ENCODE results near the gene IGFBP1. TPM values are rescaled to one million over a fixed set of nuclear protein-coding genes. Genes with fewer than 3 reads are reported as not detected.

IGFBP1 gene
- total RNA-seq, 4 donors from 2014 or later = not detected

DNA sequence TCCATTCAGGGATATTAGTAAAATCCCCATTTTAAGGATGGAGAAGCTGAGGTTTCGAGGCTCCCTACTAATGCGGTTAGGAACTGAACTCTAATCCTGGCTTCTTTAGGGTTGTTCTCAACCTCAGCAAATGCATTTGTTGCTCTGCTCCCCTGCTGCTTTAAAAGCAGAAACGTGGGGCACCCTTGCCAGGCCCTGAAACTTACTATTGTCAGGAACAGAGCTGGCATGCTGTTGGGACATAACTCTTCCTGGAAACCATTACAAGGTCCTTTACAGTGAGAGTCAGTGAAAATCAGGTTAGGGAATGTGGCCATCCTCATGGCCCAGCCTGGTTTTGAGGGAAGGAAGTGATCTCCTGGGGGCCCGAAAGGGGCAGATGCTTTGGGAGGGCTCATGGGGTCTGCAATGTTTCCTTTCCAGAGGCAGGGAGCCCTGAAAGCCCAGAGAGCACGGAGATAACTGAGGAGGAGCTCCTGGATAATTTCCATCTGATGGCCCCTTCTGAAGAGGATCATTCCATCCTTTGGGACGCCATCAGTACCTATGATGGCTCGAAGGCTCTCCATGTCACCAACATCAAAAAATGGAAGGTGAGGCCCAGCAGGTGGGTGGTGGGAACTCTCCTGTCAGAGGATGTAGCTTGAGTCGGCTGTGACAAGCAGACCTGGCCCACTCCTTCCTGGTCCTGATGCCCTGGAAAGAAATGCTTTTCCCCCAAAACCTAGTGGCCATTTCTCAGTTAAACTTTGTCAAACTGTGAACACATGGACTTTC lies 2.0 kb downstream of the IGFBP1 start:
- peaks cover 73% of the 10 kb centered on the region for H3K27me3 ChIP-seq
- 84 to 95% methylated on average over 4 to 7 of the region's 8 CpGs for WGBS, 2 donors (ENCODE audit: low coverage in 1 of 2)

DNA sequence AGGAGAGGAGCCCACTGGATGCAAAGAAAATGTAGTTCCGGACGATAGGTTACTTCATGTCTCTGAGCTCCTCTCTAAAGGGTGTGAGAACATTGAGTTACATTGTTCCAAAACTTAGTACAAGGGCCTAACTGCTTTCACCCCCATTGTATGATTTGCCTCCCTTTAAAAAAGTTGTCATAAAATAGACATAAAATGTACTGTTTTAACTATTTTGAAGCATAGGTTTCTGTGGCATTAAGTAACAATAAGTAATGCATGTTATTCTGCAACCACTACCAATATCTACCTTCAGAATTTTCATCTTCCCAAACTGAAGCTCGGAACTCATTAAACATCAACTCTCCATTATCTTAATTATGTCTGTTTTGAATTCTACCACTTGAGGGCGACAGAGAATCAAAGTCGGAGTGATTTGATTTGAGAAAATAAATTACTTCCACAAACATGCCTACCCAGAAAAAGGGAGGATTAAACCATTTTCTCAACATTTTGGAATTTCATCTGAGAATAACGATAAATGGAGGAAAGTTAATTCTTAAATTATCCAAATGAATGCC lies 2.7 kb downstream of the IGFBP1 start:
- no peak for TF ChIP-seq POLR2AphosphoS5 (IDR thresholded peaks at IDR 0.05)
- no peak for TF ChIP-seq EP300 (IDR thresholded peaks at IDR 0.05)
- no peak for TF ChIP-seq POLR2A (IDR thresholded peaks at IDR 0.05)
- TF ChIP-seq, protein P1, sequence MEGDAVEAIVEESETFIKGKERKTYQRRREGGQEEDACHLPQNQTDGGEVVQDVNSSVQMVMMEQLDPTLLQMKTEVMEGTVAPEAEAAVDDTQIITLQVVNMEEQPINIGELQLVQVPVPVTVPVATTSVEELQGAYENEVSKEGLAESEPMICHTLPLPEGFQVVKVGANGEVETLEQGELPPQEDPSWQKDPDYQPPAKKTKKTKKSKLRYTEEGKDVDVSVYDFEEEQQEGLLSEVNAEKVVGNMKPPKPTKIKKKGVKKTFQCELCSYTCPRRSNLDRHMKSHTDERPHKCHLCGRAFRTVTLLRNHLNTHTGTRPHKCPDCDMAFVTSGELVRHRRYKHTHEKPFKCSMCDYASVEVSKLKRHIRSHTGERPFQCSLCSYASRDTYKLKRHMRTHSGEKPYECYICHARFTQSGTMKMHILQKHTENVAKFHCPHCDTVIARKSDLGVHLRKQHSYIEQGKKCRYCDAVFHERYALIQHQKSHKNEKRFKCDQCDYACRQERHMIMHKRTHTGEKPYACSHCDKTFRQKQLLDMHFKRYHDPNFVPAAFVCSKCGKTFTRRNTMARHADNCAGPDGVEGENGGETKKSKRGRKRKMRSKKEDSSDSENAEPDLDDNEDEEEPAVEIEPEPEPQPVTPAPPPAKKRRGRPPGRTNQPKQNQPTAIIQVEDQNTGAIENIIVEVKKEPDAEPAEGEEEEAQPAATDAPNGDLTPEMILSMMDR (IDR thresholded peaks at IDR 0.05) = peak; percentile 38 to 61 (median 50)
- no peak for ATAC-seq
- Histone ChIP-seq H3K4me3 (no peak overlapping the region), H3K36me3 (no peaks in the 10 kb centered on the region), H3K27me3 (peaks cover 70% of the 10 kb centered on the region), H3K4me1 (peaks cover 0 to 13% (median 7%) of the 10 kb centered on the region in 3 donors), H3K27ac (no peak overlapping the region), H3K9me3 (no peaks in the 10 kb centered on the region)
- 29 to 30% methylated on average over 5 to 6 of the region's 6 CpGs for WGBS, 2 donors (ENCODE audit: low coverage in 1 of 2)

More for the DNA sequence above, 2.0 kb downstream of the IGFBP1 start:
- Histone ChIP-seq H3K4me1 (peaks cover 0 to 13% (median 7%) of the 10 kb centered on the region in 3 donors), H3K27ac (no peak overlapping the region), H3K9me3 (no peaks in the 10 kb centered on the region), H3K4me3 (no peak overlapping the region), H3K36me3 (no peaks in the 10 kb centered on the region)
- TF ChIP-seq, protein P1 (IDR thresholded peaks at IDR 0.05) = no peak
- TF ChIP-seq POLR2A (IDR thresholded peaks at IDR 0.05) (no peak), POLR2AphosphoS5 (IDR thresholded peaks at IDR 0.05) (no peak), EP300 (IDR thresholded peaks at IDR 0.05) (no peak)
- ATAC-seq = no peak

DNA sequence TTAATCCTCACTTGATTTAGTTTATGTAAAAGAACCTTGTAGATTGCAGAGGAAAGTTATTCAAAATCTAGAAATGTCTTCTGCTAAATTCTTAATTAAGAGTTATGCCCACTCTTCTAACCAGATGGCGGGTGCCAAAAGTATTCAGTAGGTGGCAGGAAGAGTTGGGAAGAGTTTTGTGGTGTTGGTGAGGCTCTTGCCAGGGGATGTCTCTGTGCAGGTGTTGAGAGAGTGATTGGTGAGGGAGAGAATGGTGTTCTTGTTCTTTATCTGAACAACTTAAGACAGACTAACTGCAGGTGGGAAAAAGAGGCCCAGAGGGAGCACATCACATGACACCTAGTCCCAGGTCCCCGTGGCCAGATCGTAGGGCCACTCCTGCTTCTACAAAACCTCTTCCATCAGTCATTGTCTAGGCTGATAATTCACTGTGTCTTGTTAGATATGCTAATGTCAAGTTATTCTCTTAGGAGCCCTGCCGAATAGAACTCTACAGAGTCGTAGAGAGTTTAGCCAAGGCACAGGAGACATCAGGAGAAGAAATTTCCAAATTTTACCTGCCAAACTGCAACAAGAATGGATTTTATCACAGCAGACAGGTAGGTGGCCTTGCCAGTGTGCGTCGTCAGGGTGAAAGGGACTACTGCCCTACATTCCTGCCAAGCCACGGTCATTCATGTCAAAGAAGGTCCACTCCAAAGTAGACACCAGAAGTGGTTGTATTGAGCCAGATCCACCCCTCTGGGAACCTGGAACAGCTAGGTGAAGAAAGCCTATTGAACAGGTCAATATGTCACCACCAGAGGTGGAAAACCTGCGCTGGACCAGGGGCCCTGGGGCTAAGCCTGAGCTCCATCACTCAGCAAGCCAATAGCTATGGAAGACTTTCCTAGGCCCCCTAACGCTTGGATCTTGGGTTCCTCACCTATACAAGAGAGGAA lies 3.4 kb downstream of the IGFBP1 start:
- TF ChIP-seq, protein P1 (IDR thresholded peaks at IDR 0.05) = no peak
- TF ChIP-seq POLR2A (IDR thresholded peaks at IDR 0.05) (no peak), POLR2AphosphoS5 (IDR thresholded peaks at IDR 0.05) (no peak), EP300 (IDR thresholded peaks at IDR 0.05) (no peak)
- no peak for ATAC-seq
- H3K4me1 ChIP-seq = peaks cover 0 to 13% (median 7%) of the 10 kb centered on the region in 3 donors
- H3K4me3 ChIP-seq = no peak overlapping the region
- peaks cover 66% of the 10 kb centered on the region for H3K27me3 ChIP-seq
- H3K27ac ChIP-seq = no peak overlapping the region
- H3K36me3 ChIP-seq = no peaks in the 10 kb centered on the region
- WGBS, 2 donors (ENCODE audit: low coverage in 1 of 2) = 69 to 95% methylated on average over 4 to 10 of the region's 10 CpGs
- H3K9me3 ChIP-seq = no peaks in the 10 kb centered on the region

DNA sequence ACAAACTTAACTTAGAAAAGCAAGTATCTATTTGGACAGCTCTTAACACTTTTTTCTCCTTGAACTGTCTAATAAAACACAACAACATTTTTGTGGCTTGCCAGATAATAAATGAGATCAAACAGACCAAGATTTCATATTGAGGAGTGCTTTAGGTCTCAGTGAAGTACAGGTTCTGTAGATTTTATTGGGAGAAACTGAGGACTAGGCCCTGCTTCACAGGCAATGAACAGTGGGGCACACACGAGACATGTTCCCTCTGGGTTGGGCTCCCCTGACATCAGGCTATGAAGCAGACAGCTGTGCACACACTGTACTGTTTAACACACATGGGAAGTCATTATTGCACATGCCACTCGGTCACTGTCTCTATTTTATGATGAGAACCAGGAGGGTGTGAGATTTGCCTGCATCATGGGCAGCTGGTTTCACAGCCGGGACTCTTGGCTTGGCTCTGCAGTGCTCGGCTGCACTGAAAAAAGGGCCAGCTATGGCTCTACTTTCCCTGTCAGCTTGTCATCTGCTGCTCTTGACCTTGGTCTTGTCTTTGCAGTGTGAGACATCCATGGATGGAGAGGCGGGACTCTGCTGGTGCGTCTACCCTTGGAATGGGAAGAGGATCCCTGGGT lies 4.2 kb downstream of the IGFBP1 start:
- 81 to 92% methylated on average over 4 of the region's 6 CpGs for WGBS, 2 donors (ENCODE audit: low coverage in 1 of 2)
- no peak for ATAC-seq
- peaks cover 0 to 13% (median 7%) of the 10 kb centered on the region in 3 donors for H3K4me1 ChIP-seq

More for the DNA sequence above, 4.2 kb downstream of the IGFBP1 start:
- H3K4me3 ChIP-seq = no peak overlapping the region
- H3K27me3 ChIP-seq = peaks cover 58% of the 10 kb centered on the region
- no peaks in the 10 kb centered on the region for H3K36me3 ChIP-seq
- no peak for TF ChIP-seq POLR2A (IDR thresholded peaks at IDR 0.05)
- TF ChIP-seq POLR2AphosphoS5 (IDR thresholded peaks at IDR 0.05) = no peak
- TF ChIP-seq, protein P1 (IDR thresholded peaks at IDR 0.05) = no peak
- no peak for TF ChIP-seq EP300 (IDR thresholded peaks at IDR 0.05)
- no peak overlapping the region for H3K27ac ChIP-seq
- no peaks in the 10 kb centered on the region for H3K9me3 ChIP-seq
